ENCODE data around the gene SNTG2.
"Not testable (repeated sequence)": the region's sequence is repeated elsewhere in the genome, so short reads cannot be mapped to it uniquely, and the experiment has no call there.

The SNTG2 gene

GRCh38 chr2:1378456-1379150, 428.0 kb downstream of the SNTG2 start:
- no peak for DNase-seq (ENCODE audit: low read depth)
- no peak overlapping the region for H3K4me3 ChIP-seq (ENCODE audit: low read length)
- TF ChIP-seq CTCF (conservative IDR thresholded peaks at IDR 0.05; ENCODE audit: low read depth, low read length): no peak

- no peak for TF ChIP-seq CTCF (conservative IDR thresholded peaks at IDR 0.05; ENCODE audit: low read depth, low read length)
- DNase-seq (ENCODE audit: low read depth): no peak
- H3K4me3 ChIP-seq (ENCODE audit: low read length): no peak overlapping the region
Observed at GRCh38 chr2:1381644-1382043, 431.0 kb downstream of the SNTG2 start.

- H3K4me3 ChIP-seq (ENCODE audit: low read length); DNase-seq (ENCODE audit: low read depth): not testable (repeated sequence)
Observed at GRCh38 chr2:1387954-1388725, 437.5 kb downstream of the SNTG2 start.

GRCh38 chr2:1390118-1390517, 439.5 kb downstream of the SNTG2 start:
- not testable (repeated sequence) for DNase-seq (ENCODE audit: low read depth); H3K4me3 ChIP-seq (ENCODE audit: low read length)

GRCh38 chr2:1393321-1393720, 442.7 kb downstream of the SNTG2 start:
- TF ChIP-seq CTCF (conservative IDR thresholded peaks at IDR 0.05; ENCODE audit: low read depth, low read length): no peak
- DNase-seq (ENCODE audit: low read depth): no peak
- H3K4me3 ChIP-seq (ENCODE audit: low read length): no peak overlapping the region

GRCh38 chr2:1394709-1395408, 444.2 kb downstream of the SNTG2 start:
- H3K4me3 ChIP-seq (ENCODE audit: low read length): no peak overlapping the region
- DNase-seq (ENCODE audit: low read depth): no peak
- no peak for TF ChIP-seq CTCF (conservative IDR thresholded peaks at IDR 0.05; ENCODE audit: low read depth, low read length)

GRCh38 chr2:1397350-1397749, 446.7 kb downstream of the SNTG2 start:
- no peak overlapping the region for H3K4me3 ChIP-seq (ENCODE audit: low read length)
- DNase-seq (ENCODE audit: low read depth): no peak
- no peak for TF ChIP-seq CTCF (conservative IDR thresholded peaks at IDR 0.05; ENCODE audit: low read depth, low read length)

- no peak overlapping the region for H3K4me3 ChIP-seq (ENCODE audit: low read length)
- no peak for TF ChIP-seq CTCF (conservative IDR thresholded peaks at IDR 0.05; ENCODE audit: low read depth, low read length)
- no peak for DNase-seq (ENCODE audit: low read depth)
Observed at GRCh38 chr2:1398191-1398590, 447.5 kb downstream of the SNTG2 start.

All from retinal pigment epithelial cell (primary cell).